CD14-positive monocyte (primary cell): ENCODE data around the gene SOD3. TPM values are rescaled to one million over a fixed set of nuclear protein-coding genes. Genes with fewer than 3 reads are reported as not detected.

Experiments
- DNase-seq, 3 donors: peaks; one replicate each; pipeline ENCODE4 v3.0.0-alpha.2; 2011 to 2022
- H2AFZ ChIP-seq: 2 replicates; pipeline ENCODE4 v1.6.0; 2012; ENCODE audit warnings: mild to moderate bottlenecking, low read depth, low read length, inconsistent platforms; ENCODE audit not compliant: insufficient read depth, poor library complexity, severe bottlenecking
- H3K27ac ChIP-seq, 2 donors: 1 replicate in 1 of 2; 2 replicates in 1 of 2; pipeline ENCODE4 v1.5.1; 2012 to 2013; ENCODE audit warnings: low read length in 2 of 2, control low read depth in 1 of 2, inconsistent platforms in 1 of 2, low read depth in 1 of 2, mild to moderate bottlenecking in 1 of 2
- H3K27me3 ChIP-seq, 2 donors: one replicate each; pipeline versions ENCODE4 v1.6.0 to v1.6.1; 2011 to 2013; ENCODE audit warnings: low read length in 2 of 2; ENCODE audit not compliant: control insufficient read depth in 2 of 2, insufficient read depth in 2 of 2
- H3K36me3 ChIP-seq, 2 donors: replicated peaks in 1 of 2; 1 replicate in 1 of 2; 2 replicates in 1 of 2; pipeline versions ENCODE4 v1.5.1 to v1.6.1; 2012 to 2013; ENCODE audit warnings: low read length in 2 of 2, control low read depth in 1 of 2, inconsistent platforms in 1 of 2, mild to moderate bottlenecking in 1 of 2; ENCODE audit not compliant: insufficient read depth in 2 of 2, control insufficient read depth in 1 of 2
- H3K4me1 ChIP-seq, 2 donors: 1 replicate in 1 of 2; 2 replicates in 1 of 2; pipeline versions ENCODE4 v1.5.1 to v1.6.1; 2012 to 2013; ENCODE audit warnings: low read length in 2 of 2, control low read depth in 1 of 2, inconsistent platforms in 1 of 2, mild to moderate bottlenecking in 1 of 2, moderate library complexity in 1 of 2; ENCODE audit not compliant: insufficient read depth in 2 of 2, control insufficient read depth in 1 of 2
- H3K4me2 ChIP-seq: replicated peaks from 2 replicates; pipeline ENCODE3; 2012; ENCODE audit warnings: low read length, moderate library complexity, mild to moderate bottlenecking; ENCODE audit not compliant: poor library complexity, severe bottlenecking; ENCODE audit errors: extremely low read depth
- H3K4me3 ChIP-seq, 3 experiments: fragments of 200-600 bp in 1 of 3; sonication (generic) in 1 of 3; replicated peaks in 1 of 3; 1 replicate in 2 of 3; 2 replicates in 1 of 3; pipeline ENCODE4 v1.5.1; 2011 to 2013; ENCODE audit warnings: low read length in 3 of 3, mild to moderate bottlenecking in 3 of 3, control low read depth in 2 of 3, low read depth in 2 of 3, inconsistent platforms in 1 of 3, moderate library complexity in 1 of 3
- H3K79me2 ChIP-seq: 2 replicates; pipeline ENCODE4 v1.6.0; 2012; ENCODE audit warnings: mild to moderate bottlenecking, control low read depth, inconsistent platforms, low read length, moderate library complexity; ENCODE audit not compliant: insufficient read depth
- H3K9ac ChIP-seq: 2 replicates; pipeline ENCODE4 v1.6.0; 2017; ENCODE audit warnings: low read length, mild to moderate bottlenecking; ENCODE audit not compliant: insufficient read depth, poor library complexity, severe bottlenecking
- H3K9me3 ChIP-seq, 2 donors: replicated peaks in 1 of 2; 1 replicate in 1 of 2; 2 replicates in 1 of 2; pipeline versions ENCODE4 v1.5.1 to v1.6.1; 2012 to 2013; ENCODE audit warnings: low read length in 2 of 2, control low read depth in 1 of 2; ENCODE audit not compliant: control insufficient read depth in 1 of 2, insufficient read depth in 1 of 2
- H4K20me1 ChIP-seq: 2 replicates; pipeline ENCODE4 v1.6.0; 2012; ENCODE audit warnings: mild to moderate bottlenecking, low read length, control low read depth, moderate library complexity; ENCODE audit not compliant: insufficient read depth
- H3K27ac Mint-ChIP-seq, 7 donors: one replicate each; pipeline ENCODE4 v1.8.0; 2020; ENCODE audit warnings: mild to moderate bottlenecking in 7 of 7, mixed read lengths in 7 of 7, moderate library complexity in 6 of 7, inconsistent platforms in 2 of 7
- H3K27me3 Mint-ChIP-seq, 3 donors: one replicate each; pipeline ENCODE4 v1.8.0; 2021 to 2022; ENCODE audit warnings: low read depth in 3 of 3, mild to moderate bottlenecking in 3 of 3, mixed read lengths in 3 of 3, moderate library complexity in 3 of 3, inconsistent platforms in 1 of 3
- H3K36me3 Mint-ChIP-seq, 2 donors: one replicate each; pipeline ENCODE4 v1.8.0; 2020; ENCODE audit warnings: mixed read lengths in 2 of 2, inconsistent platforms in 1 of 2, mild to moderate bottlenecking in 1 of 2
- H3K4me1 Mint-ChIP-seq: one replicate; pipeline ENCODE4 v1.8.0; 2020; ENCODE audit warnings: mild to moderate bottlenecking, mixed read lengths
- H3K4me3 Mint-ChIP-seq, 2 donors: one replicate each; pipeline ENCODE4 v1.8.0; 2020; ENCODE audit warnings: mild to moderate bottlenecking in 2 of 2, mixed read lengths in 2 of 2, moderate library complexity in 1 of 2
- H3K9me3 Mint-ChIP-seq, 7 donors: one replicate each; pipeline ENCODE4 v1.8.0; 2020 to 2022; ENCODE audit warnings: mixed read lengths in 7 of 7, mild to moderate bottlenecking in 6 of 7, moderate library complexity in 6 of 7, inconsistent platforms in 2 of 7
- CTCF ChIP-seq: fragments of 200-600 bp; IDR thresholded peaks from one replicate; pipeline ENCODE4 v1.8.0; 2022; ENCODE audit warnings: antibody characterized with exemption, mild to moderate bottlenecking
- WGBS: methylation state at CpG from one replicate; pipeline ENCODE4 v1.1.5; 2013; ENCODE audit warnings: missing lambda C conversion rate; ENCODE audit not compliant: insufficient coverage; 5-methylcytosine and 5-hydroxymethylcytosine counted together
- intact Hi-C, 2 donors: fragments of 100-400 bp; cut with micrococcal nuclease; formaldehyde crosslinking; loops; one replicate each; pipeline versions ENCODE4 v1.15.0 to v1.15.1; 2023
- polyA plus RNA-seq, 3 donors: library from polyadenylated mRNA; depleted of rRNA in 1 of 3; unstranded in 2 of 3; stranded (reverse) in 1 of 3; fragments of 300-500 nt in 2 of 3; fragments of >200 nt in 1 of 3; fragmentation: Illumina TruSeq in 2 of 3; gene quantifications; 1 replicate in 2 of 3; 2 replicates in 1 of 3; pipeline ENCODE4 v1.2.3, GENCODE V29; 2012 to 2021

SOD3 gene
- polyA plus RNA-seq, 3 donors = not detected

DNA sequence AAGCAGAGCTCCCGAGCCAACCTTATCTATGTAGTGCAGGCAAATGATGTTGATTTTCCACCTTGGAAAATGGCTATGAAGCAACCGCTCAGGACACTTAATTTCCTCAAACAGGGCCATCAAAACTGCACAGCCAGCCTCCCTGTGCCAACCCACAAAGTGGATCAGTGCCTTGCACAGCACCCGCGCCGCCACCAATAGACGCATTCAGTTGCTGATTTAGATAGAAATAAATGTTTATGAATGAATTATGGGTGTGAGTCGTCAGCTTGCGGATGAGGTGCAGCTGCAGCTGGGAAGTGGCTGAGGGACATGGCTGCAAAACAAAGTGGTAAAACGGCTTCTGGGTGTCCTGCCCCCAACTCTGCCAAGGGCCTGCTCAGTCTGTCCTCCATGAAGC lies 47.0 kb downstream of the SOD3 start:
- no peak for DNase-seq
- Mint-ChIP-seq H3K36me3 (peaks cover 53 to 60% of the 10 kb centered on the region in 2 donors), H3K27me3 (peaks cover 0 to 2% (median 0%) of the 10 kb centered on the region in 3 donors), H3K27ac (no peak overlapping the region), H3K9me3 (peaks cover 0 to 2% (median 0%) of the 10 kb centered on the region in 7 donors), H3K4me1 (peaks cover 2% of the 10 kb centered on the region), H3K4me3 (no peak overlapping the region)
- Histone ChIP-seq H3K79me2 (no peaks in the 10 kb centered on the region), H4K20me1 (peaks cover 3% of the 10 kb centered on the region), H3K27me3 (no peaks in the 10 kb centered on the region), H2AFZ (no peak overlapping the region), H3K36me3 (peaks cover 16 to 40% of the 10 kb centered on the region in 2 donors), H3K4me1 (no peaks in the 10 kb centered on the region), H3K9me3 (no peaks in the 10 kb centered on the region), H3K27ac (no peak overlapping the region), H3K9ac (no peak overlapping the region), H3K4me2 (no peak overlapping the region), H3K4me3 (no peak overlapping the region)
- 93% methylated on average over 7 of the region's 9 CpGs for WGBS
- TF ChIP-seq CTCF = no peak
- intact Hi-C loops = no loop called here

DNA sequence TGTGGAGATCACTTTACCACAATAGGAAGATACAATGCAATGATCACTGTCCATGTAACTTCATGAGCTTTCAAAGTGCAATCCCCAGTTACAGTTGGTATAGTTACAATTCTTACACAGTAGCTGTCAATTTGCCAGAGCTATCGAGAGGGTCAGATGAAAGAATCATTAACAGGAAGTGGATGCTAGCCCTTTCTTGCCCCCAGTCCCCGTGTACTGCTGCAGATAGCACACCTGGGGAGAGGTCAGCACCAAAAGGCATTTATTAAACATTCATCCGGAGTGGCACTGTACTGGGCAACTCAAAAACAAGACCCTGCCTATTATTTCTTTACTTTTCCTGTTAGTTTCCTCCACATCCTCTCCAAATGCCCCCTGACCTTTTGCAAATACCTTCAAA lies 47.7 kb downstream of the SOD3 start:
- peaks cover 9 to 39% of the 10 kb centered on the region in 2 donors for H3K36me3 ChIP-seq
- no peaks in the 10 kb centered on the region for H3K9me3 ChIP-seq
- intact Hi-C loops = no loop called here
- WGBS = 94% methylated on average over 3 of the region's 3 CpGs
- H4K20me1 ChIP-seq = peaks cover 3% of the 10 kb centered on the region
- no peaks in the 10 kb centered on the region for H3K27me3 ChIP-seq
- no peak overlapping the region for H3K27ac Mint-ChIP-seq
- H3K27me3 Mint-ChIP-seq = peaks cover 0 to 2% (median 0%) of the 10 kb centered on the region in 3 donors
- no peak overlapping the region for H2AFZ ChIP-seq
- H3K9me3 Mint-ChIP-seq = peaks cover 0 to 2% (median 0%) of the 10 kb centered on the region in 7 donors
- H3K4me1 Mint-ChIP-seq = peaks cover 2% of the 10 kb centered on the region
- no peak for DNase-seq
- no peak overlapping the region for H3K27ac ChIP-seq
- H3K4me1 ChIP-seq = no peaks in the 10 kb centered on the region
- no peak overlapping the region for H3K4me3 ChIP-seq
- no peaks in the 10 kb centered on the region for H3K79me2 ChIP-seq
- no peak overlapping the region for H3K4me3 Mint-ChIP-seq
- peaks cover 47 to 54% of the 10 kb centered on the region in 2 donors for H3K36me3 Mint-ChIP-seq
- no peak overlapping the region for H3K4me2 ChIP-seq
- TF ChIP-seq CTCF = no peak
- H3K9ac ChIP-seq = no peak overlapping the region
